ENCODE measurements around the gene ZNF346.

DNA sequence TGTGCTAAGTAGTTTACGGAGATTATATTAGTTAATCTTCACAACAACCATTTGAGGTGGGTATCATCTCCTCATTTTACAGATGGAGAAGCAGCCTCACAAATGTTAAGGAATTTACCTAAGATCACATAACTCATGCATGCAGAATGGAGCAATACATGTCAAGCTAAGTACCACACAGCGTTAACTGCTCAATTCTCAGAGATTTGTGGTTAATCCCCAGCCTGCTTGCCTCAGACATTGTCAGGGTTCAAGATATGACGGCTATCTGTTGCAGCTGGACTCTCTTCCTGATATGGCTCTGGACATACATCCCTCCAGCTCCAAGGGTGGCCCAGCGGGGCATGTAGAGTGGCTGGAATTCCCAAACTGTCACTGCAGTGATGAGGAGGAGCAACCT is 7.3 kb upstream of the ZNF346 start:
- TF ChIP-seq, protein P1, sequence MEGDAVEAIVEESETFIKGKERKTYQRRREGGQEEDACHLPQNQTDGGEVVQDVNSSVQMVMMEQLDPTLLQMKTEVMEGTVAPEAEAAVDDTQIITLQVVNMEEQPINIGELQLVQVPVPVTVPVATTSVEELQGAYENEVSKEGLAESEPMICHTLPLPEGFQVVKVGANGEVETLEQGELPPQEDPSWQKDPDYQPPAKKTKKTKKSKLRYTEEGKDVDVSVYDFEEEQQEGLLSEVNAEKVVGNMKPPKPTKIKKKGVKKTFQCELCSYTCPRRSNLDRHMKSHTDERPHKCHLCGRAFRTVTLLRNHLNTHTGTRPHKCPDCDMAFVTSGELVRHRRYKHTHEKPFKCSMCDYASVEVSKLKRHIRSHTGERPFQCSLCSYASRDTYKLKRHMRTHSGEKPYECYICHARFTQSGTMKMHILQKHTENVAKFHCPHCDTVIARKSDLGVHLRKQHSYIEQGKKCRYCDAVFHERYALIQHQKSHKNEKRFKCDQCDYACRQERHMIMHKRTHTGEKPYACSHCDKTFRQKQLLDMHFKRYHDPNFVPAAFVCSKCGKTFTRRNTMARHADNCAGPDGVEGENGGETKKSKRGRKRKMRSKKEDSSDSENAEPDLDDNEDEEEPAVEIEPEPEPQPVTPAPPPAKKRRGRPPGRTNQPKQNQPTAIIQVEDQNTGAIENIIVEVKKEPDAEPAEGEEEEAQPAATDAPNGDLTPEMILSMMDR (IDR thresholded peaks at IDR 0.05): no peak
- no peak for TF ChIP-seq POLR2A (IDR thresholded peaks at IDR 0.05)

Data from testis (tissue), 2 donors.